Fibroblast of mammary gland (primary cell): ENCODE measurements around the gene KRTAP10-4.
"Not testable (repeated sequence)": the region's sequence is repeated elsewhere in the genome, so short reads cannot be mapped to it uniquely, and the experiment has no call there.

ENCODE experiments used
- DNase-seq: peaks from one replicate; pipeline ENCODE4 v3.0.0-alpha.2; 2010; ENCODE audit warnings: low read depth
- H3K4me3 ChIP-seq: 2 replicates; pipeline ENCODE4 v1.5.1; 2011; ENCODE audit warnings: low read depth, mild to moderate bottlenecking, low read length, moderate library complexity; ENCODE audit not compliant: control insufficient read depth
- TF ChIP-seq, protein P1 (sequence below): conservative IDR thresholded peaks from 2 replicates; pipeline ENCODE4 v1.5.1; 2011; ENCODE audit warnings: low read depth, low read length, inconsistent platforms; ENCODE audit not compliant: control insufficient read depth, insufficient read depth

KRTAP10-4 gene

GRCh38 chr21:44552136-44552535 lies 21.4 kb upstream of the KRTAP10-4 start:
- TF ChIP-seq, protein P1, sequence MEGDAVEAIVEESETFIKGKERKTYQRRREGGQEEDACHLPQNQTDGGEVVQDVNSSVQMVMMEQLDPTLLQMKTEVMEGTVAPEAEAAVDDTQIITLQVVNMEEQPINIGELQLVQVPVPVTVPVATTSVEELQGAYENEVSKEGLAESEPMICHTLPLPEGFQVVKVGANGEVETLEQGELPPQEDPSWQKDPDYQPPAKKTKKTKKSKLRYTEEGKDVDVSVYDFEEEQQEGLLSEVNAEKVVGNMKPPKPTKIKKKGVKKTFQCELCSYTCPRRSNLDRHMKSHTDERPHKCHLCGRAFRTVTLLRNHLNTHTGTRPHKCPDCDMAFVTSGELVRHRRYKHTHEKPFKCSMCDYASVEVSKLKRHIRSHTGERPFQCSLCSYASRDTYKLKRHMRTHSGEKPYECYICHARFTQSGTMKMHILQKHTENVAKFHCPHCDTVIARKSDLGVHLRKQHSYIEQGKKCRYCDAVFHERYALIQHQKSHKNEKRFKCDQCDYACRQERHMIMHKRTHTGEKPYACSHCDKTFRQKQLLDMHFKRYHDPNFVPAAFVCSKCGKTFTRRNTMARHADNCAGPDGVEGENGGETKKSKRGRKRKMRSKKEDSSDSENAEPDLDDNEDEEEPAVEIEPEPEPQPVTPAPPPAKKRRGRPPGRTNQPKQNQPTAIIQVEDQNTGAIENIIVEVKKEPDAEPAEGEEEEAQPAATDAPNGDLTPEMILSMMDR: no peak
- DNase-seq: no peak
- H3K4me3 ChIP-seq: no peak overlapping the region

DNA sequence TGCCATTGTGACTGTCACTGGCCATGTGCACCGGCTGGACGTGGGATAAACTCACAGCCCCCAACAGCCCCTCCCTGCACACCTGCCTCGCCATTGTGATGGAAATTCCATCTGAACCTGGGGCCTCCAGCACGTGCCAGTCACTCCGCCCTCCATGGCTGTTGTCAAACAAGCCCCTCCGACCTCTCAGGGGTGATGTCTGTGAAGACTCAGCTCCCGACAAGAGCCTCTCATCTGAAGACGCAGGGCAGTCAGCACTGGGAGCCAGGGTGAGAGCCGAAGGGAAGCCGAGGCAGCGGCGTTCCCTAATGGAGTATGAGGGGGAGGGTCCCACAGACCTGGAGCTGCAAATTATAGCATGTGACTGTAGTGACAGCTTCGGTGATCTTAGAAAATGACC lies 20.8 kb upstream of the KRTAP10-4 start:
- no peak for DNase-seq
- no peak overlapping the region for H3K4me3 ChIP-seq
- TF ChIP-seq, protein P1: no peak

DNA sequence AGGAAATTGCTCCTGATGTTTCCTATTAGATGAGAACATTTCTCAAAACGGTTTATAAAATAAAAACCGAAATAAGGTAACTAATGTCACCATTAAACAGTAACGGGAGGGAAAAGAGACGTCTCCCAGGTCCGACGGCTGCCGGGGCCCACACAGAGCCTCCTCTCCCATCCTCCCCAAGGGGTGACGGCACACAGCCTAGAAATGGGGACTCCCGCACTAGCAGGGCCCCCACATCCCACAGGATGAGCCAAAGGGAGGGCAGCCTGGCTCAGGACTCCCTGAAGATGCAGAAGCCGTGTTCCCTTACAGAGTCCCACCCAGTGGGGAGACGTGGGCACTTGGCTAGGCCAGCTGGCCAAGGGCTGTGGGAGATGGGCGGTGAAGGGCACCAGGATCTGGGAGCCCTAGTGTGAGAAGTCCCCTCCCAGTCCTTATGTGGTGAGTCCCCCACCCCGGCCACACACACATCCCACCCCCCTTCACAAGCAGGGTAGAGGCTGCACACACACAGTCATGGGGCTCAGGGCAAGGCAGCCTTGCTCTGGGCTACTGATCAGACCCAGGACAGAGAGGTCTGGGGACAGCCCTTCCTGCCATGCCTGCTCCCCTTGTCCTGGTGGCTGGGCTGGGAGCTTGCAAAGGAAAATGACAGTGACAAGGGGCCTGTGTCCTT lies 18.2 kb upstream of the KRTAP10-4 start:
- TF ChIP-seq, protein P1: no peak
- DNase-seq: no peak
- H3K4me3 ChIP-seq: no peak overlapping the region

DNA sequence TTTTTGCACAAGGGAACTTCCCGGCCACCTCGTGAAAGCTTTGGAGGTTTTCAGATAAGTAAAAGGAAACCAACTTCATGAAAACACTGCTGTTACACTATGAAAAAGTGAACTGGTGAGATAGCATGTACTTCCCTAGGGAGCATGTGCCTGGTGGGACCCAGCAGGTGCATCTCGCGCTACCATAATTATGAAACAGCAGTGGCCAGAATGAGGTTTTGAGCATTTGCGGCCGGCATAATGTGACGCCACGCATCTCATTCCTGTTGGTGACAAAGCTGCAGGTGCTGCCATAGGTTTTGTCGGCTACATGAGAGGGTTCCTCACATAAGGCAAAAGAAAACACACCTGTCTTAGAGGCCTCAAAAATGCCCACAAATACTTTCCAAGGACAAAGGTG lies 16.6 kb upstream of the KRTAP10-4 start:
- no peak overlapping the region for H3K4me3 ChIP-seq
- TF ChIP-seq, protein P1: no peak
- no peak for DNase-seq

DNA sequence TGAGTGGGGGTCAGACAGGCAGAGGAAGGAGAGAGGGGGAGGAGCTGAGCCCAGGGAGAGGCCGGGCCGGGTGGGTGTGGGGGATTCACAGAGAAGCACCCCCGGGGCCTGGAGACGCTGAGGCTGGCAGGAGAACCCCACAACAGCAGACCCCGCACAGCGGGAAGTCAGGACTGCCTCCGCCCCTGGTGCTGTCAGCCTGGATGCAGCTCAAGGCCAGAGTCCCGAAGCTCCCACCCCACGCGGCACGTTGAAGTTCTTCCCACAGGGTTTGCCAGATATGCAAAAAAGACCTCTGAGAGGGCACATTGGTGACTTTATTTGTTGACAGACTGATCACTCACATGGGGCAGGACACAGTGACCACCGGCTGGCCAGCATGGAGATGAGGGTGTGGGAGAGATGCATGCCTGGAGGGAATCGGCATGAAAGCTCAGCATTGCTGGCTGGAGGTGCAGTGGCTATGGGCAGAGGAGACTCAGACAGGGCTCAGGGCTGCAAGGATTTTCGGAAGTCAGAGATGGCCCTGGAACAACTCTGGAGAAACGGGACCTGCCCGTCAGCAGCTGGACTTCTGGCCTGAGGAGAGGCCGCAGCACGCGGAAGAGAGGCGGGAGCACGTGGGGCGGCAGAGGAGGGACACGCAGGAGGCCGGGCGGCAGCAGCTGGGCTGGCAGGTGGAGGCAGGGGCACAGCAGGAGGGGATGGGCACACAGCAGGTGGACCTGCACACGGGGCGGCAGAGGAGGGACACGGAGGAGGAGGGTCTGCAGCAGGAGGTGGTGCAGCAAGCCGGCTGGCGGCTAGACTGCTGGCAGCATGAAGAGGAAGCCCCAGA lies 15.8 kb upstream of the KRTAP10-4 start:
- TF ChIP-seq, protein P1: no peak
- DNase-seq: no peak
- no peak overlapping the region for H3K4me3 ChIP-seq

- not testable (repeated sequence) for DNase-seq, H3K4me3 ChIP-seq
These were observed 15.2 kb upstream of the KRTAP10-4 start for GRCh38 chr21:44558329-44558675.

- DNase-seq: no peak
- TF ChIP-seq, protein P1: no peak
- H3K4me3 ChIP-seq: no peak within 1 kb of the TSS
These were observed 14.8 kb upstream of the KRTAP10-4 start, which contains the start of gene KRTAP10-3 for GRCh38 chr21:44558695-44559094. Gene KRTAP10-3, minus strand, starts transcription at chr21:44558795. Its CDS starts 80 bp downstream, at chr21:44558715.
